GM12892 (cell line): ENCODE data around the gene SYS1.

Experiments used
- DNase-seq: peaks from one replicate; pipeline ENCODE4 v3.0.0; 2011; ENCODE audit not compliant: insufficient read length
- FAIRE-seq: peaks from 2 replicates; lab custom pipeline; 2011; peaks lifted over from hg19 to GRCh38; lab: Jason Lieb, UNC
- POLR2A ChIP-seq: IDR thresholded peaks from 2 replicates; pipeline ENCODE4 v1.6.1; 2011; ENCODE audit warnings: low read depth, low read length, control low read depth
- POLR2AphosphoS5 ChIP-seq: IDR thresholded peaks from 2 replicates; pipeline ENCODE4 v1.6.1; 2011; ENCODE audit warnings: low read depth, low read length, control low read depth
- TAF1 ChIP-seq: IDR thresholded peaks from 2 replicates; pipeline ENCODE4 v1.6.1; 2011; ENCODE audit warnings: low read depth, mild to moderate bottlenecking, control low read depth, low read length, borderline replicate concordance

Gene SYS1

DNA sequence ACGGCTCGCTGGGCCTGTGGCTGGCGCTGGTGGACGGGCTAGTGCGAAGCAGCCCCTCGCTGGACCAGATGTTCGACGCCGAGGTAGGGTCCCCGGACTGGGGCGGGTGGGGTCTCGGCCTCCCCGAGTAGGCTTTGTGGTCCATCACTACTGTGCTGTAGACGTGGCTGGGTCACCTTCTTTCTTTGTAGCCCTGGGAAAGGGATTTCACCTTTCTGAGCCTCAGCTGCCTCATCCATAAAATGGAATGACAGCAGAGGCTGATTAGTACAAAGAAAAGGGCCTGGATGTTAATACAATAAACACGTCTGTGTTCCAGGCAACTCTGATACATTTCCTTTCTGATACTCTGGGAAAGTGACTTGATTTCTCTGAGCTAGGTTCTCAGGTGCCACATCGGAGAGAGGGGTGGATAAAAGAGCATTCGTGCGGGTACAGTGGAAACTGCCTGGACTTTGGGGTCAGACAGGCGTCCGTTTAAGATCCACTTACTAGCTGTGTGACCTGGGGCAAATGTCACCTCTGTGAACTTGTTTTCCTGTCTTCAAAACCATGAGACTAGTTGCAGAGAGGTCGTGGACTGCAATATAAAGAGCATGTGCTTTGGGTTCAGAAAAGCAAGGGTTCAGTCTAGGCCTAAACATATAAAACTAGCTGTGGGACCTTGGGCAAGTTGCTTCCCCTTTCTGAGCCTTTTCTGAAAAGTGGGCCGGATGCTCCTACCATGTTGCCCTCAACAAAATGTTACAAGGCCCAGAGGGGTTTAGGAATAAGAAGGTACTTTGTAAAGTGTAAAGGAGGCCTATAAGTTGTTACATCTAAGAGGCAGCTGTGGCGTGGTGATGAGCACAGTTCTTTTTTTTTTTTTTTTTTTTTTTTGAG, 896 bp downstream of the SYS1 start:
- DNase-seq: no peak
- FAIRE-seq: no peak
- TF ChIP-seq TAF1 (no peak), POLR2A (no peak), POLR2AphosphoS5 (no peak)

DNA sequence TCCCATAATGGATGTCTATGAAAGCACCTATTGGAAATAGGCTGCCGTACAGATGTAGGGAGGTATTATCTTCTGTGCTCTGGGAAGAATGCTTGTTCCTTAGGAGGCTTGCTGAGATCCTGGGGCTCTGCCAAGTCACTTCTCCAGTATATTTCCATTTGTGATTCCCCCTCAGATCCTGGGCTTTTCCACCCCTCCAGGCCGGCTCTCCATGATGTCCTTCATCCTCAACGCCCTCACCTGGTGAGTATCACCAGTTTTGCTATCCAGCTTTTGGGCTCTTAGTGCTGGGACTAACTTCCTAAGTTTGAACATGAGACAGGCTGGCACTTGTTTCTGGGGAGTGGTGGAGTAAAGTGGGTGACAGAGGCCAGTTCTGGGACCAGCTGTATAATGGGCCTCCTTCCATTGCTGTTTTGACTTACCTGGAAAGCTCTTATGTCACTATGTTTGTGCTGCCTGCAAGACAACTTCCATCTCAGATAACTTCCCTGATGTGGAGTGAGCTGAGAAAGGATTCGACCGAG, 2.6 kb downstream of the SYS1 start:
- TF ChIP-seq POLR2AphosphoS5 (no peak), POLR2A (no peak)
- DNase-seq (no peak), FAIRE-seq (no peak)

DNA sequence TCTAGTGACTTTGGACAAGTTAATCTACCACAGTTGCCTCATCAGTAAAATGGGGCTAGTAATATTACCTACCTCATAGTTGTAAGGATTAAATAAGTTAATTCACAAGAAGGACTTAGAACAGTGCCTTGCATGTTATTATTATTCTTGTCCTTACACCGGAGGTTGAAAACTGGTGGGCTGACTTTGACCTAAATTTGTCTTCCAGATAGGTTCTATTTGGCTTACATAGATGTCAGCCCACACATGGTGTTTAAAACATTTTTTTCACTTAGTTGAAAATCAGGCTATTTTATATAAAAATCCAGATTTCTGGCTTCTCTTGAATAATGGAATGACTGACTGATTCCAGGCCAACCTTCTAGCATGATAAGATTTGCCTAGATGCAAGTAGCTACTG, 3.2 kb downstream of the SYS1 start:
- no peak for TF ChIP-seq POLR2AphosphoS5
- TF ChIP-seq TAF1: no peak
- TF ChIP-seq POLR2A: no peak
- no peak for DNase-seq
- FAIRE-seq: no peak

DNA sequence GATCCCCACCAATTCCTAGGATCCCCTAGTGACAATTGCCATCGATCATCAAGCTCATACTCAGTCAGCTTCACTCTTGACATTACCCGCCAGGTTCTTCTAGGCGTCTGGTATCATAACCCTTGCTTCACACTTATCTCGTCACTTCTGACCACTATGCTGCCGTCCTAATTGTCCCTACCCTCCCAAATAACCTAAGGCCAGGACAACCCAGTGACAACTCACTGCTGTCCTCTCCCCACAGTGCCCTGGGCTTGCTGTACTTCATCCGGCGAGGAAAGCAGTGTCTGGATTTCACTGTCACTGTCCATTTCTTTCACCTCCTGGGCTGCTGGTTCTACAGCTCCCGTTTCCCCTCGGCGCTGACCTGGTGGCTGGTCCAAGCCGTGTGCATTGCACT, 3.7 kb downstream of the SYS1 start:
- TF ChIP-seq POLR2A (no peak), TAF1 (no peak), POLR2AphosphoS5 (no peak)
- FAIRE-seq (no peak), DNase-seq (no peak)

DNA sequence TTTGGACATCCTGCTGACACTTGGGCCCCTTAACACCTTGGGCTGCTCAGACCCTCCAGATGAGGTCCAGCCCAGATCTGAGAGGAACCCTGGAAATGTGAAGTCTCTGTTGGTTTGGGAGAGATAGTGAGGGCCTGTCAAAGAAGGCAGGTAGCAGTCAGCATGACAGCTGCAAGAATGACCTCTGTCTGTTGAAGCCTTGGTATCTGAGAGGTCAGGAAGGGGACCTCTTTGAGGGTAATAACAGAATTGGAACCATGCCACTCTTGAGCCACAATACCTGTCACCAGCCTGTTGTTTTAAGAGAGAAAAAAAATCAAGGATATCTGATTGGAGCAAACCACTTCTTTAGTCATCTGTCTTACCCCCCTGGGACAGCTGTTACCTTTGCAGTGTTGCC, 4.2 kb downstream of the SYS1 start:
- TF ChIP-seq POLR2A (no peak), POLR2AphosphoS5 (no peak), TAF1 (no peak)
- DNase-seq (no peak), FAIRE-seq (no peak)

DNA sequence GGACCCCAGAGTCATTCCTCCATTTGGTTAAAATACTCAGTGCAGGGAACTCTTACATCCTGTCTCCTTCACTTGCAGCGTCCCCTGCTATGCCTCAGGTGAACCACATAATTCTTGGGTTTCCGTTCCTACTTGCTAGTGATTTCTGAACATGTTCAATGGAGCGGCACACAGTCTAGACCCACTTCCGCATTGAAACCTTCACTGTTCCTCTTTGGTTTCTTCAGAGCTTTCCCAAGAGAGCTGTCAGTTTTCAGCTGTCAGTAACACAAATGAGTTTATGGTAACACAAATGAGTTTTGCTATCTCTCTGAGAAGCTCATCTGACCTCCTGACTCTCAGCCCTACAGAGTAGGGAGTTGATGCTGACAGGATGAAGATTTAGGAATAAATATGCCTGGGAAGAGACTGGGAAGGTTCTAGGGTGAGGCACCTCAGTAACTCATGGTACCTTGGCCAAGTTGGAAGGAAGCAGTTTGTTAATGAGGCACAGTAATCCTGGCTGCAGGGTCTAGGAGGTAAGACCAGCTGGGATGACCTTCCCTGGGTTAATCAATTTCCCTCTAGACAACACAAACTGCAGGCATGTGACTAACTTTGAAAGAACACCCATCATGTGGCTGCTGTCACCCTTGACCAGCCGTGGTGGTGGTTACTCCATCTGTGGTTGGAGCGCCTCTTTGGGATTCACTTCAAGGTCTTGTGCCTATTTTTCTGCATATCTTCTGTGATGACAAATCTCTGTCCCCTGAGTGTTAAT, 5.4 kb downstream of the SYS1 start:
- FAIRE-seq (peak; percentile 95), DNase-seq (peak; percentile 63)

DNA sequence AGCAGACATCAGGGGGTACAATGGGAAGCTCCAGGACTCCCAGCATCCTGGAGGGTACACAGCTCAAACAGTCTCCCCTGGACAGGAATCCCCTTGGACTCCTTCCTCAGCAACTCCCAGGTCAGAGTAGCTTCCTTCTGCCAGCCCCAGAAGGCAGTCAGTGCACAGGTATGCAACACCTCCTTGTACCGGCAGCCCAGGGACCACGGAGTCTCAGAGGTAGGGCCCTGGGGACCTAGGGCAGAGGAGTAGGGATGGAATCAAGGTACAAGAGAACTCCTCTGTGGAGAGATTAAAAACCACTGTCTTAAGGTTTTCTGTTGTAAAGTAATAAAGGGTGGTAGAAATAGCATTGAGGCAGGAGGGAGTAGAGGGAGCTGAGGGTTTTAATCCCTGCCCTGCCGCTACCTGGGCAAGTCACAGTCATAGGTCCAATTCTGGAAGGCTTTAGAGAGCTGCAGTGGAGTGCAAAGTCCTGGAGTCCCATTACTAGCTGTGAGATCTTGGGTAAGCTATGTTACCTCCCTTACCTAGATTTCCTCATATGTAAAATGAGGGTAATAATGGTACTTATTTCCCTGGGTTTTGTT, 7.7 kb downstream of the SYS1 start:
- no peak for DNase-seq
- TF ChIP-seq TAF1 (no peak), POLR2AphosphoS5 (no peak)
- FAIRE-seq: no peak

More for the DNA sequence above, 5.4 kb downstream of the SYS1 start:
- TF ChIP-seq TAF1: no peak
- TF ChIP-seq POLR2AphosphoS5: no peak

DNA sequence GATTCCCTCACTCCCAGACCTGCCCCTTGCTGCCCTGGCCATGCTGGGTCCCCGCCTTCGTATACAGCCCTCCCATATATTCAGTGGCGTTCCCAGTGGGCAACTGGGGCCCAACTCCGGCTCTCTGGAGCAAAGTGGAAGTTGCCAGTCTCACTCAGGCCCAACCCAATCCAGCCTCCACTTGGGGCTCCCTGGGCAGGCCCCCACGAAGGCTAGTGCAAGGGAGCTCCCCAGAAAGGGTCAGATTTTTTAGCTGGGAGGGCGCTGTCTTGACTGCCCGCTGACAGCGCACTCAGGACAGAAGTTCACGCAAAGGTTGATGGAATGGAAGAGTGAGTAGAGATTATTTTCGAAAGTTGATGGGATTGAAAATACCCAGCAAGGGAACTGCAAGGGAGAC, 9.3 kb downstream of the SYS1 start:
- DNase-seq (no peak), FAIRE-seq (no peak)
- no peak for TF ChIP-seq POLR2A
- TF ChIP-seq TAF1: no peak
- TF ChIP-seq POLR2AphosphoS5: no peak

DNA sequence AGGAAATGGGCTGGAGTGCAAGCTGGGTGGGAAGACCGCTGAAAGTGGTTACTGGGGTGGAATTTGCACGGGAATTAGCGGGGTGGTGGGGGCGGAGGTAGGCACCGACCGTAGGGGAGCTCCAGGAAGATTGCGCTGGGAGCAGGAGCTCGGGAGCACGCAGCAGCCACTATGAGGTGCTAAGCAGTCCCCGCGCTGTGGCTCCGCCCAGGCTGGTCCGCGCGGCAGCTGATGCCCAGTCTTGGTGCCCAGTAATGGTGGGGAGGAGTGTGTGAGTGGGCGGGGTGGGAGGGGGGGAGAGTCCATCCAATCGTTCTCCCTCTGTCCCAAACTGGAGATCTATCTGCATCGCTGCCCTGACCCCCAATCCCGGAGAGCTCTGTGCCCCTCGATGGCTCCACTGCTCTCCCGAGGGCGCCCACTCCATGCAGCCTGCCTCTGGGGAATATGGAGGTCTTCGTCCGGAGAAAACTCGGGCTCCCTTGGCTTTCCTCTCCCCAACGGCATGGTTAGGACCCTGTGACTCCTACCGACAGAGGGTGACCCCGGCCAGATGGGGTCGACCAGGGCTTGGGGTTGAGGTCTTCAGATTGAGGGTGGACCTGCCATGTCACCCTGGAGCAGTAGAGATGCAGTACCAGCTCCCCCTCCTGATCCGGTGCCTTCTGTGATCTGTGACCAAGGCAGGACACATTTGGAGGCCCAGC, 9.8 kb downstream of the SYS1 start:
- no peak for DNase-seq

DNA sequence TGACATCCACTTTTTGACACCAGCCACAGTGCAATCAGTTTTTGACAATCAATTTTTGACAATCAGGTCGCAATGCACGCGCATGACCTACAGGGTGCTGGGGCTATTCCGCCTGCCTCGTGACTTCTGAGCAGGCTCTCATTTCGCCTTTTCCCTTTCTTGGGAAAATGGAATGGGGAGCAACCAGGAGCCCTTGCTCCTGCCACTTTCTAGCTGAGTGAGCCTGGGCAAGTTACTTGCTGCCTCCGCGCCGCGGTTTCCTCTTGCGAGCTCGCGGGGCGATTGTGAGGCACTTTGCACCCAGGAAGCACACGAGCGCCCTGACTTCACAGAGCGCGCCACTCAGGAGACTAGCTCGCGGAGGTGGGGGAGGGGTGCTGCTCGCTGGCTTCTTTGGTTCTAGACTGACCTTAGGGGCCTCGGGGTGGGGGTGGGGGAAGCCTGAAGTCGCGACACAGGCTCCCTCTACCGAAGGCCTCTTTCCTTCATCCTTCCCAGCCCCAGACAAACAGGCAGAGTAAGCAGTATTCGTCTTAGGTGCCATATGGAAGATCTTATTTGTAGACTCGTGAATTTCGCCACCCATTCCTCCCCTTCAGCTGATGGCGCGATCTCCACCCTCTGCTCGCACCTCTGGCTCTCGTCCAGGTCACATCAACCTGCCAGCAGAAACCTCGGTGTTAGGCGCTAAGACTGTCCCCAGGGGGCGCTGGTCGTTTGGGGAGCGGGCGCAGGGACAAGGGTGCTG, 10.6 kb downstream of the SYS1 start:
- DNase-seq: peak; percentile 71
- FAIRE-seq: peak; percentile 87
- TF ChIP-seq POLR2AphosphoS5 (no peak), POLR2A (no peak), TAF1 (no peak)

More for the DNA sequence above, 9.8 kb downstream of the SYS1 start:
- no peak for FAIRE-seq
- TF ChIP-seq POLR2AphosphoS5 (no peak), POLR2A (no peak), TAF1 (no peak)

DNA sequence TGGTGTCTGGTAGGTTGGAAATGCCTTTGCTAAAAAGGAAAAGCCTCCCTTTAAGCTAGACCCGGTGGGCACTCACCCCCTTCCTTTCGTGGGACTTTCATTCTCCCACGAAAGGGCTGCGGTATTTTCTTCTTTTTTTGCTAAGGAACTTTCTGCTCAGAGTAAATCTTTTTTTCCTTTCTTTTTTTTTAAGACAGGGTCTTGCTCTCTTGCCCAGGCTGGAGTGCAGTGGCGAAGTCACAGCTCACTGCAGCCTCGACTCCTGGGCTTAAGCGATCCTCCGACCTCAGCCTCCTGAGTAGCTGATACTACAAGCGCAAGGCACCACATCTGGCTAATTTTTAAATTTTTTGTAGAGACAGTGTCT, 11.1 kb downstream of the SYS1 start:
- no peak for FAIRE-seq
- no peak for DNase-seq
- TF ChIP-seq TAF1: no peak
